Mesendoderm (in vitro differentiated cells): ENCODE measurements around the gene ESRRG.

Experiments
- DNase-seq: peaks from one replicate; pipeline ENCODE4 v3.0.0; 2013
- H2AK5ac ChIP-seq: 2 replicates; pipeline ENCODE4 v1.6.1; 2013; ENCODE audit warnings: low read length, inconsistent platforms
- H2BK120ac ChIP-seq: 2 replicates; pipeline ENCODE4 v1.6.1; 2013; ENCODE audit warnings: low read depth, mild to moderate bottlenecking, low read length, moderate library complexity, mixed read lengths
- H2BK15ac ChIP-seq: replicated peaks from 2 replicates; pipeline ENCODE4 v1.6.1; 2013; ENCODE audit warnings: low read depth, mild to moderate bottlenecking, moderate library complexity
- H2BK5ac ChIP-seq: 2 replicates; pipeline ENCODE4 v1.6.1; 2013; ENCODE audit warnings: low read length, inconsistent platforms
- H3K18ac ChIP-seq: 2 replicates; pipeline ENCODE4 v1.6.1; 2013; ENCODE audit warnings: mild to moderate bottlenecking, low read length, mixed read lengths
- H3K23ac ChIP-seq: one replicate; pipeline ENCODE4 v1.6.1; 2013; ENCODE audit warnings: low read length
- H3K27ac ChIP-seq: 2 replicates; pipeline ENCODE4 v1.5.1; 2013; ENCODE audit warnings: low read depth, mild to moderate bottlenecking, inconsistent platforms, low read length, moderate library complexity
- H3K27me3 ChIP-seq: 2 replicates; pipeline ENCODE4 v1.6.1; 2013; ENCODE audit warnings: low read length, control low read depth, mild to moderate bottlenecking, inconsistent platforms; ENCODE audit not compliant: insufficient read depth, poor library complexity
- H3K36me3 ChIP-seq: 2 replicates; pipeline ENCODE4 v1.6.1; 2013; ENCODE audit warnings: low read length, inconsistent platforms; ENCODE audit not compliant: control insufficient read depth, insufficient read depth
- H3K4ac ChIP-seq: one replicate; pipeline ENCODE4 v1.6.1; 2013; ENCODE audit warnings: low read depth, mild to moderate bottlenecking, low read length, moderate library complexity
- H3K4me1 ChIP-seq: 2 replicates; pipeline ENCODE4 v1.6.1; 2013; ENCODE audit warnings: low read depth, low read length, inconsistent platforms; ENCODE audit not compliant: control insufficient read depth
- H3K4me2 ChIP-seq: 2 replicates; pipeline ENCODE4 v1.6.1; 2013; ENCODE audit warnings: low read length
- H3K4me3 ChIP-seq: 2 replicates; pipeline ENCODE4 v1.5.1; 2013; ENCODE audit warnings: mild to moderate bottlenecking, low read length
- H3K56ac ChIP-seq: one replicate; pipeline ENCODE4 v1.6.1; 2013; ENCODE audit warnings: low read length
- H3K79me1 ChIP-seq: 2 replicates; pipeline ENCODE4 v1.6.1; 2013; ENCODE audit warnings: low read length, inconsistent platforms
- H3K79me2 ChIP-seq: 2 replicates; pipeline ENCODE4 v1.6.1; 2013; ENCODE audit warnings: mild to moderate bottlenecking, low read length; ENCODE audit not compliant: control insufficient read depth, insufficient read depth
- H3K9ac ChIP-seq: 2 replicates; pipeline ENCODE4 v1.6.1; 2013; ENCODE audit warnings: low read length, inconsistent platforms
- H4K5ac ChIP-seq: one replicate; pipeline ENCODE4 v1.6.1; 2013; ENCODE audit warnings: low read length
- H4K8ac ChIP-seq: one replicate; pipeline ENCODE4 v1.6.1; 2013; ENCODE audit warnings: low read depth, mild to moderate bottlenecking, control low read depth, low read length, moderate library complexity
- WGBS: extraction: QIAGEN DNeasy Blood & Tissue Kit; methylation state at CpG from one replicate; pipeline ENCODE4 v1.1.7; 2013; ENCODE audit warnings: low lambda C conversion rate, missing lambda C conversion rate; ENCODE audit not compliant: insufficient coverage; ENCODE audit errors: extremely low coverage; 5-methylcytosine and 5-hydroxymethylcytosine counted together

ESRRG gene

DNA sequence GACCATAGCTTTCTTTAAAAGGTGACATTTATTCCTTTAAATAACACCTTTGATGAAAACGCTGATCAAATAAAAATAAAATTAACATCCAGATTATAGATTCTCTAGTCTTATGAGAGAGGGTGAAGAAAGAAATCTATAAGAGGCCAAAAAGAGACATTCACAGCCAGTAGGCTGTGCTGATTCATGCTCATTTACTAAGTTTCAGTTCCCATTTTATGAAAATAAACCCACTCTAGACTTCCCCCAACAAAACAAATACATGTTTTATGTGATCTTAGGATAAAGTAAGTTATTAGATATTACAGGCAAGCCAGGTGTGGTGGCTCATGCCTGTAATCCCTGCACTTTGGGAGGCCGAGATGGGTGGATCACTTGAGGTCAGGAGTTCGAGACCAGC lies 21.1 kb downstream of the ESRRG start:
- no peak overlapping the region for H3K4me3 ChIP-seq
- H2BK15ac ChIP-seq: no peak overlapping the region
- no peak overlapping the region for H3K56ac ChIP-seq
- no peak overlapping the region for H3K4ac ChIP-seq
- H3K4me1 ChIP-seq: peaks cover 2% of the 10 kb centered on the region
- no peak overlapping the region for H3K18ac ChIP-seq
- no peak overlapping the region for H2BK120ac ChIP-seq
- no CpG with 5 or more reads among the region's 3 CpGs for WGBS
- no peak overlapping the region for H4K8ac ChIP-seq
- H2BK5ac ChIP-seq: no peak overlapping the region
- H3K36me3 ChIP-seq: no peaks in the 10 kb centered on the region
- no peak overlapping the region for H3K9ac ChIP-seq
- H3K79me1 ChIP-seq: no peaks in the 10 kb centered on the region
- no peaks in the 10 kb centered on the region for H3K27me3 ChIP-seq
- no peak for DNase-seq
- H2AK5ac ChIP-seq: no peak overlapping the region
- no peak overlapping the region for H3K23ac ChIP-seq
- H3K79me2 ChIP-seq: no peaks in the 10 kb centered on the region
- H3K4me2 ChIP-seq: no peak overlapping the region
- no peak overlapping the region for H4K5ac ChIP-seq
- H3K27ac ChIP-seq: no peak overlapping the region

GRCh38 chr1:216700779-216701178 lies 22.4 kb downstream of the ESRRG start:
- H3K4ac ChIP-seq: no peak overlapping the region
- no peaks in the 10 kb centered on the region for H3K27me3 ChIP-seq
- no peaks in the 10 kb centered on the region for H3K36me3 ChIP-seq

GRCh38 chr1:216691710-216692109 lies 31.5 kb downstream of the ESRRG start:
- Histone ChIP-seq H3K27me3 (no peaks in the 10 kb centered on the region), H3K4me2 (no peak overlapping the region), H2BK120ac (no peak overlapping the region), H2AK5ac (no peak overlapping the region), H4K8ac (no peak overlapping the region), H3K79me2 (no peaks in the 10 kb centered on the region), H3K79me1 (no peaks in the 10 kb centered on the region), H3K27ac (no peak overlapping the region), H3K4ac (no peak overlapping the region), H3K36me3 (no peaks in the 10 kb centered on the region), H3K23ac (no peak overlapping the region), H3K4me3 (no peak overlapping the region), H3K18ac (no peak overlapping the region), H2BK5ac (no peak overlapping the region), H2BK15ac (no peak overlapping the region), H3K56ac (no peak overlapping the region), H3K4me1 (peaks cover 5% of the 10 kb centered on the region), H4K5ac (no peak overlapping the region), H3K9ac (no peak overlapping the region)
- no peak for DNase-seq
- WGBS: no CpG with 5 or more reads among the region's 3 CpGs

More at GRCh38 chr1:216700779-216701178, 22.4 kb downstream of the ESRRG start:
- Histone ChIP-seq H2AK5ac (no peak overlapping the region), H3K4me2 (no peak overlapping the region), H4K8ac (no peak overlapping the region), H2BK5ac (no peak overlapping the region), H3K9ac (no peak overlapping the region), H3K79me2 (no peaks in the 10 kb centered on the region), H3K23ac (no peak overlapping the region), H3K18ac (no peak overlapping the region), H3K79me1 (no peaks in the 10 kb centered on the region), H3K56ac (no peak overlapping the region), H3K4me3 (no peak overlapping the region), H2BK15ac (no peak overlapping the region), H3K27ac (no peak overlapping the region), H3K4me1 (peaks cover 2% of the 10 kb centered on the region), H2BK120ac (no peak overlapping the region), H4K5ac (no peak overlapping the region)
- no CpG with 5 or more reads among the region's 4 CpGs for WGBS
- DNase-seq: peak; percentile 22

DNA sequence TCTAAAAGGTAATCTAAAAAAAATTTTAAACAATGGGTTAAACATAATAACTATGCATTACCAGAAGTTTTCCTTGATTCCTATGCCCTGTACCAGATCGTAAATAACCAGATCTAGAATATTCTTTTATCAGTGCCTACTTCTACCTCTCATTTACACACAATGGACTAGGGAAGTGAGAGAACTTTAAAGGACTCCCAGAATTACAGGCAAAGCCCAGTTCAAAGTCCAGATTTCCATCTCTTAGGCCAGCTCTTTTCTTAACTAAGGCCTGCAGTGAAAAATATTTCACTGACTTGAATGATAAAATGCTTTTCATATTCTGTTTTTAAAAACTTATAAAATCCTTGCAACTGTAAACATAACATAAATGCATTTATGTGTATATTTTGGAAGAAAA lies 32.6 kb downstream of the ESRRG start:
- H3K9ac ChIP-seq: no peak overlapping the region
- H3K4ac ChIP-seq: no peak overlapping the region
- no peak overlapping the region for H3K27ac ChIP-seq
- H3K4me1 ChIP-seq: peaks cover 6% of the 10 kb centered on the region
- no peak overlapping the region for H3K56ac ChIP-seq
- WGBS: no CpG with 5 or more reads among the region's 1 CpG
- H2AK5ac ChIP-seq: no peak overlapping the region
- H4K5ac ChIP-seq: no peak overlapping the region
- no peak overlapping the region for H4K8ac ChIP-seq
- no peaks in the 10 kb centered on the region for H3K79me2 ChIP-seq
- no peaks in the 10 kb centered on the region for H3K27me3 ChIP-seq
- H3K23ac ChIP-seq: no peak overlapping the region
- no peak overlapping the region for H2BK120ac ChIP-seq
- no peak overlapping the region for H2BK15ac ChIP-seq
- DNase-seq: no peak
- H3K18ac ChIP-seq: no peak overlapping the region
- H3K79me1 ChIP-seq: no peaks in the 10 kb centered on the region
- H2BK5ac ChIP-seq: no peak overlapping the region
- no peak overlapping the region for H3K4me3 ChIP-seq
- H3K36me3 ChIP-seq: no peaks in the 10 kb centered on the region
- no peak overlapping the region for H3K4me2 ChIP-seq

- Histone ChIP-seq H3K4me1 (peaks cover 6% of the 10 kb centered on the region), H3K27me3 (no peaks in the 10 kb centered on the region), H3K79me1 (no peaks in the 10 kb centered on the region), H3K9ac (no peak overlapping the region), H3K4me3 (no peak overlapping the region), H3K79me2 (no peaks in the 10 kb centered on the region), H2AK5ac (no peak overlapping the region), H2BK15ac (peak overlapping the region; percentile 19), H2BK5ac (no peak overlapping the region), H2BK120ac (no peak overlapping the region), H3K4ac (no peak overlapping the region), H3K27ac (no peak overlapping the region), H4K5ac (no peak overlapping the region), H3K18ac (no peak overlapping the region), H3K56ac (no peak overlapping the region), H3K36me3 (no peaks in the 10 kb centered on the region), H3K23ac (no peak overlapping the region), H4K8ac (no peak overlapping the region), H3K4me2 (no peak overlapping the region)
- no CpG with 5 or more reads among the region's 8 CpGs for WGBS
- no peak for DNase-seq
Measured at GRCh38 chr1:216688127-216688657, 35.0 kb downstream of the ESRRG start.
